BLaER1 treated with 17β-estradiol and CSF1 and Interleukin-3, amounts not matched to agents 10 nM and 100 nM (cell line): ENCODE measurements around the gene IRAK4.

Experiments used
- H3K27ac ChIP-seq, 11 experiments: shearing (Covaris generic); formaldehyde crosslinking; 2 replicates each; pipeline ENCODE4 v1.8.1; 2022
- H3K27me3 ChIP-seq, 11 experiments: shearing (Covaris generic); formaldehyde crosslinking; 2 replicates each; pipeline ENCODE4 v1.8.1; 2022
- H3K36me3 ChIP-seq, 11 experiments: shearing (Covaris generic); formaldehyde crosslinking; 2 replicates each; pipeline ENCODE4 v1.8.1; 2022
- H3K4me1 ChIP-seq, 10 experiments: shearing (Covaris generic); formaldehyde crosslinking; 2 replicates each; pipeline ENCODE4 v1.8.1; 2022
- H3K4me2 ChIP-seq, 11 experiments: shearing (Covaris generic); formaldehyde crosslinking; 2 replicates each; pipeline ENCODE4 v1.8.1; 2022
- H3K4me3 ChIP-seq, 10 experiments: shearing (Covaris generic); formaldehyde crosslinking; 2 replicates each; pipeline ENCODE4 v1.8.1; 2022
- H3K9ac ChIP-seq, 11 experiments: shearing (Covaris generic); formaldehyde crosslinking; 2 replicates each; pipeline ENCODE4 v1.8.1; 2022
- H3K9me3 ChIP-seq, 11 experiments: shearing (Covaris generic); formaldehyde crosslinking; replicated peaks in 1 of 11; 2 replicates each; pipeline ENCODE4 v1.8.1; 2022
- H4K20me1 ChIP-seq, 11 experiments: shearing (Covaris generic); formaldehyde crosslinking; 2 replicates each; pipeline ENCODE4 v1.8.1; 2022
- Cebpa-rat ChIP-seq, 11 experiments: shearing (Covaris generic); IDR thresholded peaks; 2 replicates each; pipeline ENCODE4 v1.8.1; 2022

Gene IRAK4

GRCh38 chr12:43760396-43760795 is 1.6 kb downstream of the IRAK4 start:
- peaks cover 8 to 27% (median 19%) of the 10 kb centered on the region in 11 experiments; a peak in 16 of 22 replicates for H3K36me3 ChIP-seq
- peak overlapping the region; percentile 77 to 95 (median 90) for H3K4me2 ChIP-seq
- no peaks in the 10 kb centered on the region for H3K27me3 ChIP-seq
- peak overlapping the region; percentile 76 to 89 (median 82) for H3K4me3 ChIP-seq
- no peaks in the 10 kb centered on the region for H3K9me3 ChIP-seq
- peaks cover 24 to 52% (median 42%) of the 10 kb centered on the region in 10 experiments for H3K4me1 ChIP-seq
- peak overlapping the region in 7 of 11 experiments; percentile 83 to 91 (median 88); a peak in 9 of 22 replicates for H3K9ac ChIP-seq
- no peak overlapping the region for H3K27ac ChIP-seq
- H4K20me1 ChIP-seq = peaks cover 0 to 23% (median 0%) of the 10 kb centered on the region in 11 experiments; a peak in 8 of 22 replicates
- no peak for TF ChIP-seq Cebpa-rat (IDR thresholded peaks at IDR 0.05)

GRCh38 chr12:43761500-43761899 is 2.7 kb downstream of the IRAK4 start:
- Histone ChIP-seq H3K4me1 (peaks cover 24 to 52% (median 42%) of the 10 kb centered on the region in 10 experiments), H3K9me3 (no peaks in the 10 kb centered on the region), H4K20me1 (peaks cover 0 to 31% (median 7%) of the 10 kb centered on the region in 11 experiments; a peak in 11 of 22 replicates), H3K9ac (no peak overlapping the region), H3K27me3 (no peaks in the 10 kb centered on the region), H3K4me3 (0 out of 20 replicates have a peak overlapping the region, but pooled peaks of 1 of the 10 experiments have one; percentile 78), H3K27ac (no peak overlapping the region), H3K4me2 (peak overlapping the region; percentile 50 to 95 (median 90)), H3K36me3 (peaks cover 9 to 24% (median 21%) of the 10 kb centered on the region in 11 experiments; a peak in 16 of 22 replicates)
- no peak for TF ChIP-seq Cebpa-rat (IDR thresholded peaks at IDR 0.05)

- Histone ChIP-seq H3K9ac (no peak overlapping the region), H3K27me3 (no peaks in the 10 kb centered on the region), H4K20me1 (peaks cover 0 to 32% (median 7%) of the 10 kb centered on the region in 11 experiments; a peak in 11 of 22 replicates), H3K4me2 (peak overlapping the region in 5 of 11 experiments; percentile 18 to 95 (median 86); a peak in 5 of 22 replicates), H3K9me3 (no peaks in the 10 kb centered on the region), H3K36me3 (peaks cover 10 to 25% (median 22%) of the 10 kb centered on the region in 11 experiments; a peak in 16 of 22 replicates), H3K4me1 (peaks cover 20 to 43% (median 35%) of the 10 kb centered on the region in 10 experiments), H3K4me3 (no peak overlapping the region), H3K27ac (no peak overlapping the region)
- TF ChIP-seq Cebpa-rat (IDR thresholded peaks at IDR 0.05) = no peak
Measured at GRCh38 chr12:43762596-43762995, 3.8 kb downstream of the IRAK4 start.

GRCh38 chr12:43763769-43764168 is 5.0 kb downstream of the IRAK4 start:
- TF ChIP-seq Cebpa-rat (IDR thresholded peaks at IDR 0.05) = no peak
- H3K27ac ChIP-seq = no peak overlapping the region
- peaks cover 14 to 37% (median 29%) of the 10 kb centered on the region in 10 experiments for H3K4me1 ChIP-seq
- H3K9me3 ChIP-seq = no peaks in the 10 kb centered on the region
- H3K4me3 ChIP-seq = no peak overlapping the region
- peaks cover 0 to 32% (median 7%) of the 10 kb centered on the region in 11 experiments; a peak in 11 of 22 replicates for H4K20me1 ChIP-seq
- no peak overlapping the region for H3K4me2 ChIP-seq
- H3K9ac ChIP-seq = no peak overlapping the region
- no peaks in the 10 kb centered on the region for H3K27me3 ChIP-seq
- peaks cover 22 to 36% (median 31%) of the 10 kb centered on the region in 11 experiments; a peak in 21 of 22 replicates for H3K36me3 ChIP-seq

GRCh38 chr12:43764528-43764927 is 5.8 kb downstream of the IRAK4 start:
- Histone ChIP-seq H3K9me3 (no peaks in the 10 kb centered on the region), H3K27ac (no peak overlapping the region), H3K4me2 (no peak overlapping the region)

GRCh38 chr12:43766291-43766690 is 7.5 kb downstream of the IRAK4 start:
- Histone ChIP-seq H3K4me1 (peaks cover 0 to 17% (median 11%) of the 10 kb centered on the region in 10 experiments; a peak in 16 of 20 replicates), H3K9ac (no peak overlapping the region), H3K9me3 (no peaks in the 10 kb centered on the region), H4K20me1 (peaks cover 0 to 28% (median 5%) of the 10 kb centered on the region in 11 experiments; a peak in 9 of 22 replicates), H3K4me2 (no peak overlapping the region), H3K36me3 (peaks cover 44 to 59% (median 54%) of the 10 kb centered on the region in 11 experiments), H3K27ac (no peak overlapping the region), H3K4me3 (no peak overlapping the region), H3K27me3 (no peaks in the 10 kb centered on the region)
- TF ChIP-seq Cebpa-rat (IDR thresholded peaks at IDR 0.05) = no peak

More at GRCh38 chr12:43764528-43764927, 5.8 kb downstream of the IRAK4 start:
- peaks cover 13 to 35% (median 27%) of the 10 kb centered on the region in 10 experiments for H3K4me1 ChIP-seq
- no peaks in the 10 kb centered on the region for H3K27me3 ChIP-seq
- no peak overlapping the region for H3K4me3 ChIP-seq
- H3K36me3 ChIP-seq = peaks cover 30 to 44% (median 39%) of the 10 kb centered on the region in 11 experiments
- no peak overlapping the region for H3K9ac ChIP-seq
- TF ChIP-seq Cebpa-rat (IDR thresholded peaks at IDR 0.05) = no peak
- peaks cover 0 to 32% (median 7%) of the 10 kb centered on the region in 11 experiments; a peak in 11 of 22 replicates for H4K20me1 ChIP-seq

GRCh38 chr12:43776498-43776897 is 17.7 kb downstream of the IRAK4 start:
- Histone ChIP-seq H3K27ac (no peak overlapping the region), H3K4me1 (no peaks in the 10 kb centered on the region), H3K36me3 (peaks cover 84 to 100% (median 92%) of the 10 kb centered on the region in 11 experiments), H3K27me3 (no peaks in the 10 kb centered on the region), H4K20me1 (no peaks in the 10 kb centered on the region), H3K9ac (no peak overlapping the region), H3K4me3 (no peak overlapping the region), H3K9me3 (no peaks in the 10 kb centered on the region), H3K4me2 (no peak overlapping the region)
- no peak for TF ChIP-seq Cebpa-rat (IDR thresholded peaks at IDR 0.05)

- no peak for TF ChIP-seq Cebpa-rat (IDR thresholded peaks at IDR 0.05)
- Histone ChIP-seq H3K27me3 (no peaks in the 10 kb centered on the region), H3K9me3 (no peaks in the 10 kb centered on the region), H3K27ac (no peak overlapping the region), H4K20me1 (no peaks in the 10 kb centered on the region), H3K4me2 (no peak overlapping the region), H3K36me3 (peaks cover 57 to 77% (median 68%) of the 10 kb centered on the region in 11 experiments), H3K4me1 (no peaks in the 10 kb centered on the region), H3K9ac (no peak overlapping the region), H3K4me3 (no peak overlapping the region)
Measured at GRCh38 chr12:43786899-43787693, 28.3 kb downstream of the IRAK4 start.

GRCh38 chr12:43789941-43790340 is 31.2 kb downstream of the IRAK4 start:
- no peak for TF ChIP-seq Cebpa-rat (IDR thresholded peaks at IDR 0.05)
- no peaks in the 10 kb centered on the region for H3K9me3 ChIP-seq

More at GRCh38 chr12:43789941-43790340, 31.2 kb downstream of the IRAK4 start:
- no peak overlapping the region for H3K27ac ChIP-seq
- no peaks in the 10 kb centered on the region for H4K20me1 ChIP-seq
- no peaks in the 10 kb centered on the region for H3K27me3 ChIP-seq
- no peak overlapping the region for H3K4me2 ChIP-seq
- H3K9ac ChIP-seq = no peak overlapping the region
- peaks cover 39 to 60% (median 49%) of the 10 kb centered on the region in 11 experiments for H3K36me3 ChIP-seq
- H3K4me3 ChIP-seq = no peak overlapping the region
- H3K4me1 ChIP-seq = no peaks in the 10 kb centered on the region
